ENCODE data around the gene LCA5L.
"Not testable (repeated sequence)": the region's sequence is repeated elsewhere in the genome, so short reads cannot be mapped to it uniquely, and the experiment has no call there.

LCA5L gene

DNA sequence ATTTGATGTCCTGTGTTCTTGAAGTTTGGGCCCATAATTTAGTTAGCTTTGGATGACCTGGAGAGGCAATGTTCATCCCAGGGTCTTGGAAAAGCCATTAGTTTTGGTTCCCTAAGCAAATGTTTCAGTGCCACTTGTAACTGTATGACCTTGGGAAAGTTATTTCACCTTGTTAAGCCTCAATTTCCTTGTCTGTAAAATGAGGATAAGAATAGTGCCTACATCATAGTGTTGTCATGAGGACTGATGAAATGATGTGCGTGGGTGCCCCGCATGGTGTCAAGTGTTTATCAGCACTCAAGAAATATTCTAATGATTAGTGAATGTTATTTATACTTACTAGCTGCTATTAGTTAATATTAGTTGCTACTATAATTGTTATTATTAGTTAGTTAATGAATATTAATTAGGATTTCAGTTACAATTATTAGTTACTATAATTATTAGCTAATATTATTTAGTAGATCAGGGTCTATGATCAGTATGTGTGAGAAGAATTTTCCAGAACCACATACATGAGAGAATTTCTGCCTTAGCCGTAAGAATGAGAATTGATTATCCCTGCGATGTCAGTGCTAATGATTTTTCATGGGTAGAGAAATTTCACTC is 8.1 kb upstream of the LCA5L start:
- in situ Hi-C loops (cut with HindIII; ENCODE audit: low pct_ligation_motif_present, low pct_unique_long_range_greater_than_20kb, low sequenced_read_pairs) = no loop called here
- no peak for DNase-seq

DNA sequence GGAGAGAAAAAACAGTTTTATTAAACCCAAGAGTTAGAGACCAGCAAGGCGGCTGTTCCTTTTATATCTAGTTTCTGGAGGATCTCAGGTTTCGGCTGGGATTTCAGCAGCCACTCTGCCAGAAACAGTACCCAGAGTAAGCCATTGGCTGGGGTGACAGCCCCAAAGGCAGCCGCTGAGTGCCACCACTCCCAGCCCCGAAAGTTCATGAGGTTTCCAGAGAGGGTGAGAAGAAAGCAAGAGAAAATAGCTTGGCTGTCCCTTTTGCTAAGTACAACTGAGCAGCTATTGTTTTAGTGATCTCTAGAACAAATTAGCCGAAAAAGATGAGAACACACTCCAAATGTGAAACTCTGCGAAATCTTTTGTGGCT is 7.4 kb upstream of the LCA5L start:
- in situ Hi-C loops (cut with HindIII; ENCODE audit: low pct_ligation_motif_present, low pct_unique_long_range_greater_than_20kb, low sequenced_read_pairs) = no loop called here
- DNase-seq = no peak

DNA sequence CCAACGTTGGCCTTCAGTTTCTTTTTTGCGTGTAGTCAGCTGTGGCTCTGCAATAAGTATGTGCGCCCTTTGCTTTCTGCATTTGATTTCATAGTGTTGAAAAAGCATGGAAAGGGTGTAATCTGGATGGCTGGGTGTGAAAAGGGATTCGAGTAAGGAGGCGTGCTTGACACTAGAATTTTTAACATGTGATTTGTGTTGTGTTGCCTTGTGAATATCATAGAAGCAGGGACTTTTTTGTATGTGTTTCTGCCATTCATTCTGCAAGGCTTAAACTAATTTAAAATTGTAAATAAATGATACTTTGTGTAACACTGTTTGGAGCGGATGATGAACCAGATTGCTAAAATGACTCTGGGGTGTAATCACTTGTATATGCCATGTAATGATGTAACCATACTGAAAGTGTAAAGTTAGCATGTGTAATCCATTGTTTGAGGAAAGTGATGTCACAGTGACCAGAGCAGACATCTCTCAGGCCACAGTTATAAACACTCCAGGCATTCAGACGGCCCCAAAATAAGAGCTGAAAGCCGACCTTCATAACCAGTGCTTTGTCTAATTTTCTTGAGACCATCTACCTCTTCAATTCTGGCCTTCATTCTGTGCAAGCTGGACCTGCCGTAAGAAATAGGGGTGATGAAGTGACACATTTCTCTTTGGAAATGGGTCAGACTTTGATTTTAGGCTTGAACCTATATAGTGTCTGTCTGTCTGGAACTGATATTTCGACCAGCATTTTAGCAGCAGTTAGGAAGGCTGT is 6.8 kb upstream of the LCA5L start:
- DNase-seq = no peak
- in situ Hi-C loops (cut with HindIII; ENCODE audit: low pct_ligation_motif_present, low pct_unique_long_range_greater_than_20kb, low sequenced_read_pairs) = no loop called here

DNA sequence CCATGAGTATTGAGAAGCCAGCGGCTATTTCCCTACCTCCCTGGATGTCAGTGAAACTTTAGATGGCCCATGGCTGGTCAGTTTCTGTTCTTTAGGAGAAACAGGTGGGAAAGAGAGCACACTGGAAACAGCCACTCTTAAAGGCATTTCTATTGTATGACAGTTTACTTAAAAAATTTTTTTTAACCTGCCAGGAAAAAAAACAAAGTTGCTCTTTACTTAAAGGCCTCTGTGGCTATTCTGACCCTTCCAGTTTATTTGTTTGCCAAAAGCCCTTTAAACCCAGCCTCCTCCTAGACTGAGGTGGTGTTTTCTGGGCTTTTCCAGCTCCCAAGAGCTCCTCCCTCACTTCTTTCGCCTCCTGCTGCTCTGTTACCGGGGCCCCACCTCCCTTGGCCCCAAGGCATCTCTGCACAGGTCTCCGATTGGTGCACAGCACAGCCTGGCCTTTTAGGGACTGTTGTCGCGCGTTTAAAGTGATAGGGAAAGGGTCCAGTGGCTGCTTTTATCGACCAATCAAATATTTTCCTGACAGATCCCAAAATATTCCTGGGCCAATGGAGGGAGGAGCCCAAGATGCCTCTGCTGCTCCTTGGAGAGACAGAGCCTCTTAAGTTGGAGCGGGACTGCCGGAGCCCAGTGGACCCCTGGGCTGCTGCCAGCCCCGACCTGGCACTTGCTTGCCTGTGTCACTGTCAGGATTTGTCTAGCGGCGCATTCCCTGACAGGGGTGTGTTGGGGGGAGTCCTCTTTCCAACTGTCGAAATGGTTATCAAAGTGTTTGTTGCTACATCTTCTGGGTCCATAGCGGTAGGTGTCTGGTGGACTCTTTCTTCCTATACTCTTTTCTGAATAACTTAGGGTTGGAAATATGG is 6.0 kb upstream of the LCA5L start, which contains the start of gene SH3BGR:
TSS of gene SH3BGR (plus strand) at position 639 of the 875 bp plus-strand sequence. CDS start at position 766, 127 bp downstream.
- in situ Hi-C loops (cut with HindIII; ENCODE audit: low pct_ligation_motif_present, low pct_unique_long_range_greater_than_20kb, low sequenced_read_pairs) = no loop called here
- DNase-seq = no peak

DNA sequence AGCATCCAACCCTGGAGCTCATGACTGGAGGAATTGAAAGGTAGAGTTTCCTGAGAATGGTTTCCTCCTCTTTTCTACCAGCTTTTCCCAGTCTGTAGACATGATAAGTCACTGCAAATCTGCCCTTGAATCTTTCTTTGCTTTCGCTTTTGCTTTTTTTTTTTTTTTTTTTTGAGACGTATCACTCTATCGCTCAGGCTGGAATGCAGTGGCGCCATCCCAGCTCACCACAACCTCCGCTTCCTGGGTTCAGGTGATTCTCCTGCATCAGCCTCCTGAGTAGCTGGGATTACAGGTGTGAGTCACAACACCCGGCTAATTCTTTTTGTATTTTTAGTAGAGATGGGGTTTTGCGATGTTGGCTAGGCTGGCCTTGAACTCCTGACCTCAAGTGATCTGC is 1.7 kb upstream of the LCA5L start:
- in situ Hi-C loops (cut with HindIII; ENCODE audit: low pct_ligation_motif_present, low pct_unique_long_range_greater_than_20kb, low sequenced_read_pairs) = no loop called here
- DNase-seq = no peak

DNA sequence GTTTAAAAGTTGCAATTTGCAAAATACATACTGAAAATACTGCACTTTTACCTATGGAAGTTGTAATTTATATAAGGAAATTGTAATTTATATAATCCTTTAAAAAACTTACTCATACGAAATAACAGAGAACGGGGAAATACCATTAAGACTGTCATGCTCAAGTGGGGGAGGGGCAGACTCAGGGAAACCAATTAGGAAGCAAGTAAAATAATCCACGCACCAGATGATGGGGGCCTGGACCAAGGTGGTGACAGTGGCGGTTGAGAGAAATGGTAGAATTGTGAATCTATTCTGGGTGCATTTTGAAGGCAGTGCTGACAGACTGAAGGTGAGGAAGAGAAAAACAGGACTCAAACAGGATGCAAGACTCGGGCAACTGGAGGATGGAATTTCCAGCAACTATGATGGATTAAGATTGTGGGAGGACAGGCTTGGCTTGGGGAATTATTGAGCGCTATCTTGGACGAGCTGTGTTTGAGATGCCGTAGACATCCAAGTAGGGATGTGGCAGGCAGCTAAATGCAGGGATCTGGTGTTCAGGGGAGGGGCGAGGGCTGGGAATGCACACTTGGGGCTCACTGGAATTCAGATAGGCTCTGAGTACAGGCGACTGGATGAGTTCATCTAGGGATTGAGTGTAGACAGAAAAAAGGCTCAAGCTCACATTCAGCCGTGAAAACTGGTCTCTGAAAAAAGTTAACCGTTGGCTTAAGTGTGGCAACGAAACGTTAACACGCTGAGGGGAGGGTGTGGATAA is 977 bp downstream of the LCA5L start:
- DNase-seq = peak; percentile 40
- in situ Hi-C loops (cut with HindIII; ENCODE audit: low pct_ligation_motif_present, low pct_unique_long_range_greater_than_20kb, low sequenced_read_pairs) = no loop called here

DNA sequence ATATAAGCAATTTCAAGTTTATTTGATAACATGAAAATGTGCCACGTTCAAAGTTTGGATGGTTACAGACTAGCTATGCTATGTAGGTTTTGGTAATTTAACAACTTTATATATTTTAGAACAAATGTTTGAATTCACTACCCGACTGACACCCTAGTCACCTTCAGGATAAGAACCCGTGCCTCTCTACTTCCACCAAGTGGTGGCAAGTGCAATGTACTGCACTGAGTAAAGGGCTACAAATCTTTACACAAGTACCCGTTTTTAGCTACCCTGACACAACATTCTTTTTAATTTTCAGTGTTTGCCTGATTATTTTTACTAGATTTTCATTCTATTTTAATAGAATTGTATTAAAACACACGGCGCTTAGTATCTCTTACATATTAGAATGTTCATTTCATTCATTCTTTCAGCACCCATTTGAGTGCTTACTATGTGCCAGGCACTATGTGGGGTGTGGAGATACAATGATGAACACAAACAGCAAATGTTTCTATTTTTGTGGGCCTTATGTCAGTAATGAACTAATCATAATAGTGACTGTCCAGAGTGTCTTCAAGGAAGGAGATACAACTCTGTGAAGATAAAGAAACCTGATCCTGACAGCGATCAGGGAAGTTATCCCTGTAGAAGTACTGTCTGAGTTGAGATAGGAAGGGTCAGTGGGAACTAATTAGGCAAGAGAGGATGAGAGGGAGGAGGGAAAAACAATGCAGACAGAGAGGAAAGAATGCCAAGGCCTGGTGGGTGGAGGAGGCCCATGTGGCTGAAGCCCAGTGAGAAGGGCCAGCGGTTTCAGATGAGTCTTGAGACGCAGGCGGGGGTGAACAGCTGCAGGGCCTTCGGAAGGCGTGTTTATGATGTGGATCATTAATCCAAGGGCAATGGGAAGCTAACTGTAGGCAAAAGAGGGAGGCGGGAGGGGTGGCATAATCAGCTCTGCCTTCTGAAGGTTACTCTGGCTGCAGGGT is 3.8 kb downstream of the LCA5L start:
- peak; percentile 52 for DNase-seq
- in situ Hi-C loops (cut with HindIII; ENCODE audit: low pct_ligation_motif_present, low pct_unique_long_range_greater_than_20kb, low sequenced_read_pairs) = no loop called here

DNA sequence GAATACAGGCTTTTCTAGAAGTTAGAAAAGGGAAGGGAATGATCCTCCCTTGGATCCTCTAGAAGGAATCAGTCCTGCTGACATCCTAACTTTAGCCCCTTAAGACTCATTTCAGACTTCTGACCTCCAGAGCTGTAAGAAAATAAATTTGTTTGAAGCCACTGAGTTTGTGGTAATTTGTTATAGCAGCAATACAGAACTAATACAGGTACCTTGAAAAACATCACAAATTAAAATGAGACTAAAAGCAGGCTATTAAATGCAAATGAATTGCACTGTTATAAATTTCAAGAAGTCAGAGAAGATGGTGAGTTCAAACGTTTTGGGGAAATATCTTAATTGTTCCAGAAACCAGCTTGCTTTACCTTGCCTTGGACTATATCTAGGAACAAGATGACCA is 6.3 kb downstream of the LCA5L start:
- DNase-seq = no peak
- in situ Hi-C loops (cut with HindIII; ENCODE audit: low pct_ligation_motif_present, low pct_unique_long_range_greater_than_20kb, low sequenced_read_pairs) = no loop called here

DNA sequence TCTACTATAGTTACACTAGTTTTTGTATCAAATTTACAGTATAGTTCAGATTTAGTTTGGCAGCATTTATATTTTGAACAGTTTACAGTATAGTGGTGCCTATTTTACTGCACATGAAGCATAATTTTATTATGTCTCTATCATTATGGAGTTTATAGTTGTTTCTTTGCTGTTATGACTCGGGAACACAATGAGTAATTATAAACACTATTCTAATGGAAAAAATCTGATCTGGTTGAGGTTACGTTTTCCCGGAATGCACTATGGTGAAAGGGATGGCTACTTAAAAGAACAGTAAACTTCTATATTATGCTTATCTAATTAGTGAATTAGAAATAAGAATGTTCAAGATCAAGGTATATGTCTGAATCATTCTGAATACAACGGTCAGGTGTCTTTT is 10.6 kb downstream of the LCA5L start:
- DNase-seq = no peak
- in situ Hi-C loops (cut with HindIII; ENCODE audit: low pct_ligation_motif_present, low pct_unique_long_range_greater_than_20kb, low sequenced_read_pairs) = no loop called here

DNA sequence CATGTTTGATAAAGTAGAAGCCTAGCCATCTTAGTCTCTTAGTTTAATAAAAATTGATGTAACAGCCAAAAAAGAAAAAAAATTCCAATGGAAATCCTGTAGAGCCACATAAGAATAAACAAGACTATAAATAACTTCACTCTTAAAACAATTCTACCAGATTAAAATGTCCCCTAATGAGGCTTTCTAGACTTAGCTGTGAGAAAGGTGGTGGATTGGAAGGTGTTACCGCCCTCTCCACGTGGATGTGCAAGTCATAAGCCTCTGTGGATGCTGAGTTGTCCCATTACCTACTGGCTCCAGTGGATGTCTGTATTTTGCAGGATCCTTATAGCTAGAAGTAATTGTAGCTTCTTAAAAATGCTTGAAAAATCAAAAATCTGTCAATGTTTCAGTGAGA is 14.6 kb downstream of the LCA5L start:
- in situ Hi-C loops (cut with HindIII; ENCODE audit: low pct_ligation_motif_present, low pct_unique_long_range_greater_than_20kb, low sequenced_read_pairs) = no loop called here
- no peak for DNase-seq

DNA sequence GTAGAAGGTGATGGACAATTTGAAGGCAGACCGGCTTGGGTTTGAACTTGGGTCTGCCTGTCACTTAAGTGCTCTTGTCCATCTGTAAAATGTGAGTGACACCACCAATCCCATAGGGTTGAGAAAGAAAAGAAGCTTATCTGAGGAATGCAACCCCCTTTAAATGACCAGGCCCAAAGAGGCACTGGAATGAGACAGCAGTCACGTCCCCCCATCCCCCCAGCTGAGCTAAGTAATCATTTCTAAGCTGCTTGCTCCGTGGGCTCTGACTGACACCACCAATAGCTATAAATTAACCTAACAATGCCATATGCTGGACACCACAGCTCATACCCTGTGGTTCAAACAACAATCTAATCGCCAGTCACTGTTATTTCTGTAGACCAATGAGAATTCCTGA is 15.1 kb downstream of the LCA5L start:
- in situ Hi-C loops (cut with HindIII; ENCODE audit: low pct_ligation_motif_present, low pct_unique_long_range_greater_than_20kb, low sequenced_read_pairs) = no loop called here
- DNase-seq = no peak

DNA sequence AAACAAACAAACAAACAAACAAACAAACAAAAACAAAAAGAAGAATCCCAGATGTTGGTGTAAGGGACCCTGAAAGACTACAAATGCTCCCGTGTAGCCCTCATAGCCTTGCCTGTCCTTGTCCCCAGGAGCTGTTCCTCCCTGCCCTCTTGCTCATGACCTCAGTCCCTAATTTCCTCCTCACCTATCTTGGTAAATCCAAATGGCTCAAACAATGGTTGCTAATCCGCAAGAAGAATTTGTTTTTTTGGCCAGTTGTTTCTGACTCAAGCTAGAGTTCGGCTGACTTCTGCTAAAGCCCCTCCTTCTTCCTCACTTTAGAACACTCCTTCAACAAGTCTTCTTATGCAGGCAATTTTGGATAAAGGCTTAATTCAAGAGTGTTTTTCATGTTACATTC is 15.6 kb downstream of the LCA5L start:
- in situ Hi-C loops (cut with HindIII; ENCODE audit: low pct_ligation_motif_present, low pct_unique_long_range_greater_than_20kb, low sequenced_read_pairs) = no loop called here
- DNase-seq = no peak

DNA sequence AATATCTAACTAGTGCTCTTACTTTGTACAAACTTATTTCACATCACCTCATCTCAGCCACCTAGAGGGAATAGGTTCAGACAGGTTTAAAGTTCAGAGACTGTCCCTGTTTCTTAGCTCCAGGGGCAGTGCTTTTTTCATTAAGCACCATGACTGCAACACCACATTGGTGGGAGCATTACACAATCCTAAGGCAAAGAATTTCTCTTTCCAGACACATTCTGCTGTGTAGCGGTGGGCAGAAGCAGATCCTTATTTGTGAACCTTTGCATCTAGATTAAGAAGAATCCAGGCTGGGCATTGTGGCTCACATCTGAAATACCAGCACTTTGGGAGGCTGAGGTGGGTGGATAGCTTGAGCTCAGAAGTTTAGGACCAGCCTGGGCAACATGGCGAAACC is 16.1 kb downstream of the LCA5L start:
- in situ Hi-C loops (cut with HindIII; ENCODE audit: low pct_ligation_motif_present, low pct_unique_long_range_greater_than_20kb, low sequenced_read_pairs) = no loop called here
- no peak for DNase-seq

DNA sequence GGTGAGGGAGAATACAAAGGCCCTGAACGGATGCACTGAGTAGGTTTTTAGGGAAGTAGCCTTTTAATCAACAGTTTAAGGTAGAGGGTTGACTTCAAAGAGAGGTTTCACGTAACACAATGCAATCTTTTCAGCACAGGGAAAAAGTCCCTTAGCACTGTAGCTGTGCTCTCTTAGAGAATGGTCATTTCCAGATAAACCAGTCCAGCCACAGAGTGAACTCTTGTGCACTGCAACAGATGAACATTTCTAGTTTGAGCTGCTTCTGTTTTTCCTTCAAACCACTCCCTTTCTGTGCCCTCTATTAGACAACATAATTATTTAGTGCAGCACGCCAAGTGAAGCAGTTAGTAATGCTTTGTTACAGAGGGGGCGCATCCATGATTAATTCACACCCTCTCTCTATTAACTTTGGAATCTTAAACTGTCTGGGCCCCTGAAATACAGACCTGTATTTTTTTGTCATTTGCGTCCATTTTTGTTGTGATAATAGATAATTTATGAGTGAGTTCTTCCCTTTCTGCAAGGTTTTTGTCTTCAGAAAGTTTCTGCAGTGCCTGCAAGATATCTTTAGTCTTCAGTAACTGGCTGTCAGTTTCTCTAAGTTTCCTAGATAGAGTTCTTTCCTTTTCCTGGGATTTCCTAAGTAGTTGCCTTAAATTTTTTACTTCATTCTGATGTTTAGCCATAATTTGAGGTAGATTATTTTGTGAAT is 22.9 kb downstream of the LCA5L start:
- in situ Hi-C loops (cut with HindIII; ENCODE audit: low pct_ligation_motif_present, low pct_unique_long_range_greater_than_20kb, low sequenced_read_pairs) = no loop called here
- DNase-seq = no peak

DNA sequence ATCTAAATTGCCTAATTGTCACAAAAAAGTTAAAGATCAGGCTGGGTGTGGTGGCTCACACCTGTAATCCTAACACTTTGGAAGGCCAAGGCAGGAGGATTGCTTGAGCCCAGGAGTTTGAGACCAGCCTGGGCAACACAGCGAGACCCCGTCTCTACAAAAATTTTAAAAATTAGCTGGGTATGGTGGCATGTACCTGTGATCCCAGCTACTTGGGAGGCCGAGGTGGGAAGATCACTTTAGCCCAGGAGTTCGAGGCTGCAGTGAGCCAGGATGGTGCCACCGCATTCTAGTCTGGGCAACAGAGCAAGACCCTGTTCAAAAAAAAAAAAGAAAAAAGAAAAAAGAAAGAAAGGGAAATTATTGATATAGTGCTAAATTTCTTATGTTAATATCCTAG is 26.4 kb downstream of the LCA5L start:
- in situ Hi-C loops (cut with HindIII; ENCODE audit: low pct_ligation_motif_present, low pct_unique_long_range_greater_than_20kb, low sequenced_read_pairs); DNase-seq: not testable (repeated sequence)

DNA sequence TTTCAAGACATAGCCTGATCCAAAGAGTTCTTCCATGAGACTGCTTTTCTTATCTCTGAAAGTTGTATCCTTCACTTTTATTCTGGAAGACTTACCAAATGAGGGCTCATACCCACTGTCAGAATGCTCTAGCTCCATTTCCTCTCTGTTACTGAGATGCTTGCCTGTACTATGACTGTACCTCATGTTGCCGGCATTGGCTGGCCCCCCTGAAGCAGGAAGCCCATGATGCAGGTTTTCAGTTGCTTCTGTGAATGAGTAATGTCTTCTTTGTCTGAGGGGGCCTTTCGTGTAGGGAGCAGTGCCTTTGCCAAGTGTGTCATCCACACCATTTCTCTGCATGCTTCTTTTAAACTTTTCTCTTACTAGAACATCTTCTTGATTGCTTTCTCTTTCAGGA is 39.5 kb downstream of the LCA5L start:
- in situ Hi-C loops (cut with HindIII; ENCODE audit: low pct_ligation_motif_present, low pct_unique_long_range_greater_than_20kb, low sequenced_read_pairs) = no loop called here

DNA sequence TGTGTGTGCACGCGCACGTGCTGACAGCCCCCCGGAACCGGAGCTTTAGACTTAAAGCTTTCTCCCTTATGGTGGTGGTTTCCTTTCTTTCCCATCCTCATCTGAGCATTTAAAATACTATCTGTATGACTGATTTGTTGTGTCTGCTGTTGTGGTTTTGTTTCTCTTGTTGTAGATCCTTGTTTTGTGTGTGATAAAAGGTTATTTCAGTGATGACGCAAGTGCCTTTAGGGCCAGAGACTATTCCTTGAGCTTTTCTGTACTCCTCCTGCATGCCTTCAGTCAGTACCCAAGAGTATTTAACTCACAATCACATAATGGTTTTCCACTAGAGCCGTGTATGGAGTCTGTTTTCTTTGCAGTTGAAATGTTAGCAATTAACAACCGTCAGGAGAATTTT is 45.4 kb downstream of the LCA5L start:
- in situ Hi-C loops (cut with HindIII; ENCODE audit: low pct_ligation_motif_present, low pct_unique_long_range_greater_than_20kb, low sequenced_read_pairs) = no loop called here
- no peak for DNase-seq

More for the DNA sequence above, 39.5 kb downstream of the LCA5L start:
- DNase-seq = no peak
